HG02678 (cell line): ENCODE data around the gene ATP6V0B.

ENCODE experiments used
- ATAC-seq: cut with Tn5 transposase; IDR thresholded peaks from one replicate; pipeline ENCODE4 v1.9.1; 2021; ENCODE audit warnings: mild to moderate bottlenecking, moderate library complexity; ENCODE audit not compliant: unreplicated experiment

ATP6V0B gene

DNA sequence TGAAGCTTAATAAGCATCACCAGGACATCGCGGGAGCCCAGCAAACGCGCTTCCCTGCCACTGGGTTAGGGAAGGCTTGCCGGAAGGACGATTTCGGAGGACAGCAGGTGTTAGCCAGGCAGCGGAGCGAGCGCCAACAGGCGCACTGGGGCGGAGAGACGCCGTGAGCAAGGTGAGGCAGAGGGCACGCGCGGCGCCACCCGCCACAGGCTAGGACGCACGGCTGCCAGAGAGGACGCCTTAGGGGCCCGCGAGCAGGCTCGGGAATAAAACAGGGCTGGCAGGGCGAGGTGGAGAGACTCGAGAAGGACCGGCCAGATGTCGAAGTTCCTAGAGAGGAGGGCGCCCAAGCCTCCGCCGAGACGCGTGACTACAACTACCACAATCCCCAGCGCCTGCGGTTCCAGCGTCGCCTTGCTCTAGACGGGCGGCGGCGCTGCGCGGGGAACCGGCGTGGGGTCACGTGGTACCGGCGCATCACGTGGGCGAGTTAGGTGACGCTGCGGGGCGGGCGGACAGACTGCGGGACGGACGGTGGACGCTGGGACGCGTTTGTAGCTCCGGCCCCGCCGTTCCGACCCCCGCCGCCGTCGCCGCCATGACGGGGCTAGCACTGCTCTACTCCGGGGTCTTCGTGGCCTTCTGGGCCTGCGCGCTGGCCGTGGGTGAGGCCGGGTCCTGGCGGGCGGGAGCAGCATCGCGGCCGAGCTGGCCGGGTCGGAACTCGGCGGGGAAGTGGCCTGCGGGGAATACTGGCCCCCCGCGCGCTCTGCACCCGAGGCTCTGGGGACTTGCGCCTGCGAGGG, at the start of gene ATP6V0B:
ATP6V0B (plus strand) TSS at position 518 of the 806 bp plus-strand sequence; CDS start at position 599, 81 bp downstream.
- peak; percentile 68 for ATAC-seq

DNA sequence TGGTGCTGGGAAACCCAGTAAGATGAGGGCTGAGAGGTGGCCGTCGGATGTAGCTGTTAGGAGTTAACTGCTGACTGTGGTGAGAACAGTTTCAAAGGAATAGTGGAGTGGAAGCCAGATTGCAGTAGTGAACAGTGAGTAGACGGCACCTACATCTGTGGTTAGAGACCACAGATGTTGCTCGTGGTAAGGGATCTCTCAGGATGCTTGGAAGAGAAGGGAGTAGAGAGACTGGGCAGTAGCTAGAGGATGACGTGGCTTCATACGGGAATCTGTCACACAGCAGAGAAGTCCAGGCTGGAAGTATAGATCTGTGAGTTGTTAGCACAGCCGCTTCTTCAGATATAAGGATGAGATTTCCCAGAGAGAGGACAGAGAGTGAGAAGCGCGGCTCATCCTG, 48.9 kb upstream of the ATP6V0B start:
- ATAC-seq: no peak

DNA sequence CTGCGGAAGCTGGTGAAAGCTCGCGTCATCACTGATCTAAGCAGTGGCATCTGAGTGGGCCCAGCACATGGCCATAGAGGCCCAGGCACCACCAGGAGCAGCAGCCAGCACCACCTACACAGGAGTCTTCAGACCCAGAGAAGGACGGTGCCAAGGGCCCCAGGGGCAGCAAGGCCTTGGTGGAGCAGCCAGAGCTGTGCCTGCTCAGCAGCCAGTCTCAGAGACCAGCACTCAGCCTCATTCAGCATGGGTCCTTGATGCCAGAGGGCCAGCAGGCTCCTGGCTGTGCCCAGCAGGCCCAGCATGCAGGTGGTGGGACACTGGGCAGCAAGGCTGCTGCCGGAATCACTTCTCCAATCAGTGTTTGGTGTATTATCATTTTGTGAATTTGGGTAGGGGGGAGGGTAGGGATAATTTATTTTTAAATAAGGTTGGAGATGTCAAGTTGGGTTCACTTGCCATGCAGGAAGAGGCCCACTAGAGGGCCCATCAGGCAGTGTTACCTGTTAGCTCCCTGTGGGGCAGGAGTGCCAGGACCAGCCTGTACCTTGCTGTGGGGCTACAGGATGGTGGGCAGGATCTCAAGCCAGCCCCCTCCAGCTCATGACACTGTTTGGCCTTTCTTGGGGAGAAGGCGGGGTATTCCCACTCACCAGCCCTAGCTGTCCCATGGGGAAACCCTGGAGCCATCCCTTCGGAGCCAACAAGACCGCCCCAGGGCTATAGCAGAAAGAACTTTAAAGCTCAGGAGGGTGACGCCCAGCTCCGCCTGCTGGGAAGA, 44.4 kb upstream of the ATP6V0B start:
- no peak for ATAC-seq

DNA sequence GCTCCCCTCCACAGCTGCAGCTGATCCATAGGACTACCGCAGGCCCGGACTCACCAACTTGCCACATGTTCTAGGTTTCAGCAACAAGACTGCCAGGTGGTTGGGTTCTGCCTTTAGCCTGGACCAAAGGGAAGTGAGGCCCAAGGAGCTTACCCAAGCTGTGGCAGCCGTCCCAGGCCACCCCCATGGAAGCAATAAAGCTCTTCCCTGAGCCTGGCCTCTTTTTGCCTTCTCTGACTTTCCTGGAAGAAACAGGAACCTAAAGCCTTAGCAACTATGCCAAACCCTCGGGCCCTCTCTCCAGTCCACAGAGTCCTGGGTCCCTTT, 43.8 kb upstream of the ATP6V0B start:
- no peak for ATAC-seq

DNA sequence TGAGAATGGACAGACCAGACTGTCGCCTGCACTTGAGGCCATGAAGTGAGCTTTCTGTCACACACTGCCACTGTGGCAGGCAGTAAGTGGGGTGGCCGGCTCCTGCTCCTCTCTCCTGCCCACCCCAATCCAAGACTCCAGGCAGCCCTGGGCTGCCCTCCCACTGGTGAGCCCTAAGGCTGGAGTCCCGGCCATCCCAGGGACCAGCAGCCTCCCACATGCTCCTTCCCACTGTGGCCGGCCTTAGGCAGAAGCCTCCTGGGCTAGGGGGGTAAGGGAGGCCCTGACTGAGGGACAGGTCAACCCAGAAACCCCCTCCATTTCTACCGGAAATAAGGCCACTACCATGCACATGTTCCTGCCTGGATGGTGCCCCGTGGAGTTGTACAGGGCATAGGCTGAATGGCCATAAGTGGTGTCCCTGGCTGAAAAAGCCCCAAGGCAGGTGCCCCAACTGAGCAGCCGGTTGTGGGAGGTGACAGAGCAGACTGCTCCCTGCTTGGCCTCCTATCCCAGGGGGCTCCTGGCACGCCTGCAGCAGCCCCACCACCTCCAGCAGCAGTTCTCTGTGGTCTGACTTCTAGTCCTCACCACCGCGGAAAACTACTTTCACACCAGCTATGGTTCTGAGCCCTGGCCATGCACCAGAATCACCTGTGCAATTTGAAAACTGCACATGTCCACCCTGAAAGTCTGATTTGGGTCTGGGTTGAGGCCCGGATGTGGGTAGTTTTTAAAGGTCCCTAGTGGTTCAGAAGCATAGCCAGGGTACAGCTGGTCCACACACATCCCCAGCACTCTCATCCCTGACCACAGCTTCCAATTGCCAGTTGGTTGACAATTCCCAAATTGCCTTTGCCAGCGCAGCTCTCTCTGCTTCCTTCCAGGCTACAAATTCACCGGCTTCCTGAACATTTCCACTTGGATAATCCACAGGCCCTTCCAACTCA, 42.8 kb upstream of the ATP6V0B start:
- no peak for ATAC-seq

DNA sequence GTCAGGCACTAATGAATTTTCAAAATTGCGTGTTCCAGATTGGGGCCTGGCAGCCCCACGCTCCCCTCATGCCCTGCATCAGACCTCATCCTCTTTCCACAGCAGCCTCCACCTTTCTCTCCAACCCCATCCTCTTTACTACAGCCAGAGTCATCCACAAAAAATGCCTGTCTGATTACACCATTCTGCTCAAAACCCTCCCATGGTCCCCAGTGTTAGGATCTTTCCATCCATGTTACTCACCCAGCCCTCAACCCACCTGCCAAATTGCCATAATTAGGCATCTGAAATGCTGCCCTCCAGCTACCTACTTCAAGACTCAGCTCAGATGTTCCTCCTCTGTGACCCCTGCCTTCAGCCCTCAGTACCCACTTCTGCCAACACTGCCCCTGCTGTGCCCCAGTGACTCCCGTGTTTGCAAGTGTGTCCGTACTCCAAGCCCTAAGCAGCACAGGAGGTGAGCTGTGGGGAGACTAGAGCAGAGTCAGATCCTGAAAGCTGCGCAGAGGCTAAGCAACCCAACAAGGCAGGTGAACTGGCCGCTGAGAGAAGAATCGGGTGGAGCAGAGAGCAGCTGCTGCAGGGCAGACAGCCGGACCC, 41.9 kb upstream of the ATP6V0B start:
- no peak for ATAC-seq

DNA sequence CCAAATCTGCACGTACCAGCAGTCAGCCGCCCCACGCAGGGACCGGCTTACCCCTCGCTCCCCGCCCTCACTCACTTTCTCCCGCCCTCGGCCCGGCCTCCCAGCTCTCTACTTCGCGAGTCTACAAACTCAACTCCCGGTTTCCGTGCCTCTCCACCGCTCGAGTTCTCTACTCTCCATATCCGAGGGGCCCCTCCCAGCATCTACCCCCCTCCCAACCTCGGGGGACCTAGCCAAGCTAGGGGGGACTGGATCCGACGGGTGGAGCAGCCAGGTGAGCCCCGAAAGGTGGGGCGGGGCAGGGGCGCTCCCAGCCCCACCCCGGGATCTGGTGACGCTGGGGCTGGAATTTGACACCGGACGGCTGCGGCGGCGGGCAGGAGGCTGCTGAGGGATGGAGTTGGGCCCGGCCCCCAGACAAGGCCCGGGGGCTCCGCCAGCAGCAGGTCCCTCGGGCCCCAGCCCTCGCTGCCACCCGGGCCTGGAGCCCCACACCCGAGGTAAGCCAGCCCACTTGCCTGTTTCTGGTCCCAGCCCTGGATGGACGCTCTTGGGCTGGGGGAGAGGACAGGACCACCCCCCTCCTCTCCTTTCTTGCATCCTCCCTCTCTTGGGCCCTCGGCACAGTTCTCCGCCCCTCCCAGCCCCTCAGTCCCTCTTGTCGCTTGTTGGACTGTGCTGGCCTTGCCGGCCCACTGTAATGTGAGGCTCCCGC, 41.2 kb upstream of the ATP6V0B start, which contains the start of gene ARTN:
ARTN (plus strand) TSS at position 416 of the 715 bp plus-strand sequence. CDS start 1,856 bp downstream, outside the sequence.
- no peak for ATAC-seq

DNA sequence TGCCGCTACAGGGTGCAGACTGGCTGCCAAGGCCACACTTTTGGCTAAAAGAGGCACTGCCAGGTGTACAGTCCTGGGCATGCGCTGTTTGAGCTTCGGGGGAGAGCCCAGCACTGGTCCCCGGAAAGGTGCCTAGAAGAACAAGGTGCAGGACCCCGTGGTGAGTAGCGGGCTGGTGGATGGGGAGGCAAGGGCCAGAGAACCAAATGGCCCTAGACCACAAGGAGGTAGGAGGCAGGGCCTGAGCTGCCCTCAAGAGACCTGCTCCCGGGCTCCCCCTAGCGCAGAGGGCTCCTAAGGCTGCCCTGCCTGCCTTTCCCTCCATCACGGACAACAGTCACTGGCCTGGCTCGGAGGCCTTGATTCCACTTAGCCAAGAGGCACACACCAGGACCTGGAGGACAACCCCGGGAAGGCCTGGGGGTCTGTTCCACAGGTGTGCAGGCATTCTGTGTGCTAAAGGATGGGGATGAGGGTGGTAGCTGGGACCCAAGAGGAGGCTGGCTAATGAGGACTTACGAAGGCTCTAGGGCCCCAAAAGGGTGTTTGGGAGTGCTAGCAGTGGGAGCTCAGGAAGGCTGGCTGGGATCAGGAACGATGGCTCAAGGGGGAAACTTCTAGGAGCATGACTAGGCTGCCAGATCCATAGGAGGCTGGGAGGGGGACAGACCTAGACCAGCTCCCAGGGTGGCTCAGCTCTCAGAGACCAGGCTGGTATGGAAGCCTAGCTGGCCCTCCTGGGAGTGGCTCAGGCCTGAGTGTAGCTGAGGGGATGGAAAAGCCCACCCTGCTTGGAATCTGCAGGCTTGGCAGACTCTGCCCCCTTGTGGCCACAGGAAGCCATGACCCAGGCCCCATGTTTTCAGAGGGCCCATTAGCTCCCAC, 40.4 kb upstream of the ATP6V0B start:
- ATAC-seq: no peak

DNA sequence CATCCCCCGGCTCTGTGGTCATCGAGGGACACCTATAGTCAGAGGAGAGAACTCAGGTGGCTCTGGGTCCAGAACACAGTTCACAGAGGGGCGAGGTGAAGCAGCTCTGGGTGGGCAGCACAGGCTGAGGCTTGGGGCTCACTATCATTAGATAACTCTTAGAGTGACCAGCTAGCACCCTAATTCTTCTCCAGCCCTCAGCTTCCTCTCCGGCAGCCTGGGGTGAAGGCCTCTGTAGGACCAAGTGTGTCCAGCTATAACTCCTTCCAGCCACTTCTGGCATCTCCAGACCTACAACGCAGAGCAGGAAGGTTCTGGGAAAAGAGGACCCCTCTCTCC, 39.8 kb upstream of the ATP6V0B start:
- ATAC-seq: no peak

DNA sequence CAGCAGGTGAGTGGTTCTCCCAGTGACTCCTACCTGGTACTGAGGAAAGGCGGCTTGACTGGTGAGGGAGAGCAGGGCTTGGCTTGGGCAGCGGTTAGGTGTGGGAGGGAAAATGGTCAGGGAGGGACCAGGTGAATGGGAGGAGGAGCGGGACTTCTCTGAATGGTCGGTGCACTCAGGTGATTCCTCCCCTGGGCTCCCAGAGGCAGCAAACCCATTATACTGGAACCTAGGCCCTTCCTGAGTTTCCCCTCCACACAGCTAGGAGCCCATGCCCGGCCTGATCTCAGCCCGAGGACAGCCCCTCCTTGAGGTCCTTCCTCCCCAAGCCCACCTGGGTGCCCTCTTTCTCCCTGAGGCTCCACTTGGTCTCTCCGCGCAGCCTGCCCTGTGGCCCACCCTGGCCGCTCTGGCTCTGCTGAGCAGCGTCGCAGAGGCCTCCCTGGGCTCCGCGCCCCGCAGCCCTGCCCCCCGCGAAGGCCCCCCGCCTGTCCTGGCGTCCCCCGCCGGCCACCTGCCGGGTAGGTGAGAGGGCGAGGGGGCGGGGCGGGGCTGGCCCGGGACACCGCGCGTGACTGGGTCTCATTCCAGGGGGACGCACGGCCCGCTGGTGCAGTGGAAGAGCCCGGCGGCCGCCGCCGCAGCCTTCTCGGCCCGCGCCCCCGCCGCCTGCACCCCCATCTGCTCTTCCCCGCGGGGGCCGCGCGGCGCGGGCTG, 38.9 kb upstream of the ATP6V0B start:
- ATAC-seq: no peak

DNA sequence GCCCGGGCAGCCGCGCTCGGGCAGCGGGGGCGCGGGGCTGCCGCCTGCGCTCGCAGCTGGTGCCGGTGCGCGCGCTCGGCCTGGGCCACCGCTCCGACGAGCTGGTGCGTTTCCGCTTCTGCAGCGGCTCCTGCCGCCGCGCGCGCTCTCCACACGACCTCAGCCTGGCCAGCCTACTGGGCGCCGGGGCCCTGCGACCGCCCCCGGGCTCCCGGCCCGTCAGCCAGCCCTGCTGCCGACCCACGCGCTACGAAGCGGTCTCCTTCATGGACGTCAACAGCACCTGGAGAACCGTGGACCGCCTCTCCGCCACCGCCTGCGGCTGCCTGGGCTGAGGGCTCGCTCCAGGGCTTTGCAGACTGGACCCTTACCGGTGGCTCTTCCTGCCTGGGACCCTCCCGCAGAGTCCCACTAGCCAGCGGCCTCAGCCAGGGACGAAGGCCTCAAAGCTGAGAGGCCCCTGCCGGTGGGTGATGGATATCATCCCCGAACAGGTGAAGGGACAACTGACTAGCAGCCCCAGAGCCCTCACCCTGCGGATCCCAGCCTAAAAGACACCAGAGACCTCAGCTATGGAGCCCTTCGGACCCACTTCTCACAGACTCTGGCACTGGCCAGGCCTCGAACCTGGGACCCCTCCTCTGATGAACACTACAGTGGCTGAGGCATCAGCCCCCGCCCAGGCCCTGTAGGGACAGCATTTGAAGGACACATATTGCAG, 38.2 kb upstream of the ATP6V0B start:
- ATAC-seq: no peak

DNA sequence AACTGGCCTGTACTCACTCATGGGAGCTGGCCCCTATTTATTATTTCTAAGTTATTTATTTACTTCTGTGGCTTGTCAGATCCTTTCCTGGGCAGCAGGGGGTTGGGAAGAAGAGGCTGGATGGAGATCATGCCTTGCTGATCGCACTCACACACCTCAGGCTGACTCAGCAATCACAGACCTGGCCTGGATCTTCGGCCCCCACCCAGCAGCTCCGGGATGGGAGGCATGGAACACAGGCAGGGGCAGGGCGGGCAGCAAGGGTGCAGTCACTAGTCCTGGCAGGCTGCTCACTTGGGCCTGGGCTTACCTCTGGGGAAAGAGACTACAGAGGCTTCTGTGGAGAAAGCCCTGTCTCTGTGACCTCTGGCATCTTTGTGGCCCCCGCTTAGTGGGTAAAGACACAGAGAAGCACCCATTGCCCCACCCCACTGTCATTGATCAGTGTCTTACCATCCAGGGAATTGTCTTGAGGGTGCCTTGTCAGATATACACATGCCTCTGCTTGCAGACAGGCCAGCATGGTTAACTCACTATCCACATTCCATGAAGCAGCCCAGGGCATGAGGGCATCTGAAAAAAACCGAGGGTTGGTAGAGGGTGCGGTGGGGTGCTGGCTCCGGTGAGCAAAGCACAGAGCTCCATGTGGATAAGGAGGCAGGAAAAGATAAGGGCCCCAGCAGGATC, 37.4 kb upstream of the ATP6V0B start:
- ATAC-seq: no peak

DNA sequence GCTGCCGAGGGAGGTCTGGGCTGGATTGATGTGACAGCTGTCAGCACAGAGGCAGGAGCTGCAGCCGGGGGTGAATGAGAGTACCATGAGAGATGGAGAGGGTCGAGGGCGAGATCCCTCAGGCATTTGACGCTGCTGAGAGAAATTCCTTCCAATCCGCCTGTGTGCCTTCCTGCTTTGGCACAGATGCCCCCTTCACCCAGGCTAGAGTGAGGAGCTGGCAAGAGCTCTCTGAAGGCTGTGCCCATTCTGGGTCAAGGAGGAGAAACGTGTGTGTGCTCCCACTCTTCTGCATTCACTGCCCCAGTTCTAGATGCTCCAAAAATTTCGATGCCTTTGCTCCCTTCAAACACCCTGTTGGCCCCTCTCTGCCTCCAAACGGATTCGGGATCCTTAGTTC, 36.4 kb upstream of the ATP6V0B start:
- no peak for ATAC-seq

DNA sequence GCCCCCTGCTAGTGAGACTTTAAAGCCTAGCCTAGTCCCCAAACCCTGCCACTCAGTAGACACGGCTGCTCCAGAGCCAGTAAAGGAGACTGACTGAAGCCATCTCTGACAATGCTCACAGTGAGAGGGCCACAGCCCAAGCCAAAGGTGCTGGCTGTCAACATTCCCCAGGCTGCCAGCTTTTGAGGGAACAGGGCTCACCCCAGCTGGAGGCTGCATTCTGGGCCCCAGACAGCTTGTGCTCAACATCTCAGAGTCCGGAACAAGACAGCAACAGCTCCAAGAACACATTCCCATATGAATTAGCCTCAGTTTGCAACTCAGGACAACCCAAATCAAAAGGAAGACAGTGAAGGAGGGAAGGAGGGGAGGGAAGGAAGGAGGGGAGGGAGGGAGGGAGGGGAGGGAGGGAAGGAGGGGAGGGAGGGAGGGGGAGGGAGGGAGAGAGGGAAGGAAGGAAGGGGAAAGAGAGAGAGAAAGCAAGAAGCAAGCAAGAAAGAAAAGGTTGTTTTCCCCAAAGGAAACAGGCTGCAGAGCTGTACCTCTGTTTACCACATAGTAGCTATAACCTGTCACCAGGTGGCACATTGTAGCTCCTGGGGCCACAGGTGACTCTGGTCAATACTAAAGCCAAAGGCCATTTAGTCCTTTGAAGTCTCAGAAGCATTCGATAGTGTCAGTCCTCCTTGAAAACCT, 35.7 kb upstream of the ATP6V0B start:
- no peak for ATAC-seq

DNA sequence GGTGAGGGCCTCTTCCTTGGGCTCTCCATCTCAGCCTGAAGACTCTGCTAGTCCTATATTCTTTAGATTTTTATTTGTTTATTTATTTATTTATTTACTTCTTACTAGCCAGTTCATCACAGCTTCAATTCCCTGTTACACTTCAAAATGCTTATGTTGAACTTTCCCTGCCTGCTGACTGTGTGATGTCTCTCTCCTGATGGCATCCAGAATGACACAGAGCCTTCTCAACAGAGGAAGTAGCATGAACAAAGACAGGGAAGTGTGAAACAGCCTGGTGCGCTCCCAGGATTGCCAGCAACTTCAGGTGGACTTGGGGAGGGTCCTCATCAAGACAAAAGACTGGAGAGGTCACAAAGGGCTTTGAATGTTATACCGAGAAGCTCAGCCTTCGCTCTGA, 32.3 kb upstream of the ATP6V0B start:
- no peak for ATAC-seq

DNA sequence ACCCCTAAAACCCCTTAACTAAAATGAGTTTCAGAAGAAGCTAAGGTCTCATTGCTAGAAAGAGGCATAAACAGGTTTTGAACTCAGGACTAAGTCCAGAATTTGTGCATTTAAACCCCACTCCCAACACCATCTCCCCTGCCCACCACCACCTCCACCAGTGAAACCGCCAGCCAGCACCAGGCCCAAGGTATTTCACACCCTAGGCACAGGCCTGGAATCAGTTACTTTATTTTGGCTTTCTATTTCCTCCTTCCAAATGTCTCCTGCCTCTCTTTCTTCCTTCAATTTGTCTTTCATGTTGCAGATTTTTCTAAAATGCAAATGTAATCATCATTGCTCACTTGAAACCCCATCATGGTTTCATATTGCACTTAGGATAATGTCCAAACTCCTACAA, 29.9 kb upstream of the ATP6V0B start:
- ATAC-seq: no peak
